22Rv1 (cell line): Measurements from ENCODE around the gene OPRD1.

Source experiments
- ZFX ChIP-seq: fragments of 450-650 bp; IDR thresholded peaks from 2 replicates; pipeline ENCODE4 v1.6.1; 2017; ENCODE audit warnings: antibody characterized with exemption, borderline replicate concordance
- TF ChIP-seq, protein P1 (sequence below): fragments of 450-650 bp; IDR thresholded peaks from 2 replicates; pipeline ENCODE4 v1.5.1; 2017; ENCODE audit warnings: mild to moderate bottlenecking

DNA sequence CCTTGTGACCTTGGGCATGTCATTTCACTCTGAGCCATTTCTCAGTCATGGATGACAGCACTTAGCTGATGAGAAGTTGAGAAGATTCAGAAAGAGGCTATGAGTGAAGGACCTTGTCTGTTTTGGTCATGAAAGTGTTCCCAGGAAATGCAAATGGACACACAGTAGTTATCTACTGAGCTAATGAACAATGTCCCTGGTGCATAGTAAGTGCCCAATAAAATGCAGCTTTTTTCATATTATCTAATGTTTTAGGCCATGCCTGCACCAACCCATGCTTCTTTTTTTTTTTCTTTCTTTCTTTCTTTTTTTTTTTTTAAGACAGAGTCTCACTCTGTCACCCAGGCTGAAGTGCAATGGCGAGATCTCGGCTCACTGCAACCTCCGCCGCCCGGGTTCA is 58.0 kb downstream of the OPRD1 start:
- TF ChIP-seq, protein P1, sequence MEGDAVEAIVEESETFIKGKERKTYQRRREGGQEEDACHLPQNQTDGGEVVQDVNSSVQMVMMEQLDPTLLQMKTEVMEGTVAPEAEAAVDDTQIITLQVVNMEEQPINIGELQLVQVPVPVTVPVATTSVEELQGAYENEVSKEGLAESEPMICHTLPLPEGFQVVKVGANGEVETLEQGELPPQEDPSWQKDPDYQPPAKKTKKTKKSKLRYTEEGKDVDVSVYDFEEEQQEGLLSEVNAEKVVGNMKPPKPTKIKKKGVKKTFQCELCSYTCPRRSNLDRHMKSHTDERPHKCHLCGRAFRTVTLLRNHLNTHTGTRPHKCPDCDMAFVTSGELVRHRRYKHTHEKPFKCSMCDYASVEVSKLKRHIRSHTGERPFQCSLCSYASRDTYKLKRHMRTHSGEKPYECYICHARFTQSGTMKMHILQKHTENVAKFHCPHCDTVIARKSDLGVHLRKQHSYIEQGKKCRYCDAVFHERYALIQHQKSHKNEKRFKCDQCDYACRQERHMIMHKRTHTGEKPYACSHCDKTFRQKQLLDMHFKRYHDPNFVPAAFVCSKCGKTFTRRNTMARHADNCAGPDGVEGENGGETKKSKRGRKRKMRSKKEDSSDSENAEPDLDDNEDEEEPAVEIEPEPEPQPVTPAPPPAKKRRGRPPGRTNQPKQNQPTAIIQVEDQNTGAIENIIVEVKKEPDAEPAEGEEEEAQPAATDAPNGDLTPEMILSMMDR = no peak
- no peak for TF ChIP-seq ZFX
